Measurements from ENCODE around the gene GALNT1. TPM values are rescaled to one million over a fixed set of nuclear protein-coding genes. Genes with fewer than 3 reads are reported as not detected.

GALNT1 gene
- total RNA-seq, 1 donor from 2014 or later, result 76.7 TPM

GRCh38 chr18:35582899-35583558, 1.5 kb downstream of the GALNT1 start:
- peak; percentile 8 for DNase-seq

GRCh38 chr18:35584735-35585134, 3.2 kb downstream of the GALNT1 start:
- DNase-seq, result no peak

- DNase-seq, result no peak
Observed at GRCh38 chr18:35585608-35586007, 4.1 kb downstream of the GALNT1 start.

- DNase-seq, result no peak
Observed at GRCh38 chr18:35588122-35588521, 6.6 kb downstream of the GALNT1 start.

GRCh38 chr18:35588995-35589394, 7.5 kb downstream of the GALNT1 start:
- DNase-seq, result no peak

- DNase-seq, result no peak
Observed at GRCh38 chr18:35589546-35589945, 8.0 kb downstream of the GALNT1 start.

- no peak for DNase-seq
Observed at GRCh38 chr18:35590935-35591334, 9.4 kb downstream of the GALNT1 start.

- DNase-seq, result no peak
Observed at GRCh38 chr18:35592298-35592697, 10.8 kb downstream of the GALNT1 start.

- no peak for DNase-seq
Observed at GRCh38 chr18:35593859-35594258, 12.3 kb downstream of the GALNT1 start.

GRCh38 chr18:35597758-35598157, 16.2 kb downstream of the GALNT1 start:
- DNase-seq, result no peak

GRCh38 chr18:35602193-35602820, 20.8 kb downstream of the GALNT1 start:
- DNase-seq, result no peak

GRCh38 chr18:35603008-35603407, 21.5 kb downstream of the GALNT1 start:
- DNase-seq, result no peak

- DNase-seq, result no peak
Observed at GRCh38 chr18:35603528-35603927, 22.0 kb downstream of the GALNT1 start.

- no peak for DNase-seq
Observed at GRCh38 chr18:35604369-35604768, 22.8 kb downstream of the GALNT1 start.

GRCh38 chr18:35605686-35606417, 24.3 kb downstream of the GALNT1 start:
- DNase-seq, result no peak

GRCh38 chr18:35609236-35609635, 27.7 kb downstream of the GALNT1 start:
- no peak for DNase-seq

- DNase-seq, result no peak
Observed at GRCh38 chr18:35610089-35610488, 28.5 kb downstream of the GALNT1 start.

GRCh38 chr18:35610724-35611123, 29.2 kb downstream of the GALNT1 start:
- DNase-seq, result no peak

GRCh38 chr18:35611518-35611917, 30.0 kb downstream of the GALNT1 start:
- DNase-seq, result no peak

- no peak for DNase-seq
Observed at GRCh38 chr18:35616074-35616473, 34.5 kb downstream of the GALNT1 start.

GRCh38 chr18:35616664-35617423, 35.3 kb downstream of the GALNT1 start:
- peak; percentile 5 for DNase-seq

- no peak for DNase-seq
Observed at GRCh38 chr18:35617865-35618264, 36.3 kb downstream of the GALNT1 start.

GRCh38 chr18:35618289-35618688, 36.7 kb downstream of the GALNT1 start:
- DNase-seq, result peak; percentile 28

Measured in skin of body (tissue), 2 donors.